ENCODE measurements around the gene FGFBP1.
"Not testable (repeated sequence)": the region's sequence is repeated elsewhere in the genome, so short reads cannot be mapped to it uniquely, and the experiment has no call there.

The FGFBP1 gene

GRCh38 chr4:15944895-15945294, 6.4 kb upstream of the FGFBP1 start:
- no peak for DNase-seq

GRCh38 chr4:15942283-15942682, 3.7 kb upstream of the FGFBP1 start:
- DNase-seq = no peak

- no peak for DNase-seq
Measured at GRCh38 chr4:15938182-15938581, 358 bp downstream of the FGFBP1 start.

GRCh38 chr4:15936495-15936894, 2.0 kb downstream of the FGFBP1 start:
- no peak for DNase-seq

- DNase-seq = no peak
Measured at GRCh38 chr4:15935504-15936402, 2.8 kb downstream of the FGFBP1 start.

- no peak for DNase-seq
Measured at GRCh38 chr4:15934259-15934658, 4.3 kb downstream of the FGFBP1 start.

- no peak for DNase-seq
Measured at GRCh38 chr4:15931451-15932210, 6.9 kb downstream of the FGFBP1 start.

- DNase-seq = no peak
Measured at GRCh38 chr4:15930314-15930713, 8.2 kb downstream of the FGFBP1 start.

- DNase-seq = no peak
Measured at GRCh38 chr4:15929540-15929939, 9.0 kb downstream of the FGFBP1 start.

GRCh38 chr4:15928883-15929282, 9.7 kb downstream of the FGFBP1 start:
- DNase-seq = no peak

- DNase-seq = no peak
Measured at GRCh38 chr4:15926486-15926885, 12.1 kb downstream of the FGFBP1 start.

- no peak for DNase-seq
Measured at GRCh38 chr4:15925830-15926229, 12.7 kb downstream of the FGFBP1 start.

- DNase-seq = no peak
Measured at GRCh38 chr4:15921592-15921932, 17.0 kb downstream of the FGFBP1 start.

GRCh38 chr4:15920723-15921591, 17.6 kb downstream of the FGFBP1 start:
- DNase-seq = no peak

GRCh38 chr4:15918484-15919129, 19.9 kb downstream of the FGFBP1 start:
- no peak for DNase-seq

GRCh38 chr4:15917297-15917696, 21.2 kb downstream of the FGFBP1 start:
- DNase-seq = no peak

- DNase-seq = not testable (repeated sequence)
Measured at GRCh38 chr4:15916358-15916757, 22.2 kb downstream of the FGFBP1 start.

- DNase-seq = no peak
Measured at GRCh38 chr4:15914736-15915135, 23.8 kb downstream of the FGFBP1 start.

GRCh38 chr4:15914291-15914690, 24.2 kb downstream of the FGFBP1 start:
- no peak for DNase-seq

GRCh38 chr4:15913631-15913970, 24.9 kb downstream of the FGFBP1 start:
- no peak for DNase-seq

GRCh38 chr4:15912961-15913630, 25.4 kb downstream of the FGFBP1 start:
- DNase-seq = no peak

GRCh38 chr4:15912236-15912635, 26.3 kb downstream of the FGFBP1 start:
- no peak for DNase-seq
